Measurements from ENCODE around the gene SCAMP2. TPM values are rescaled to one million over a fixed set of nuclear protein-coding genes. Genes with fewer than 3 reads are reported as not detected.

The SCAMP2 gene
- total RNA-seq, 2 experiments from 2014 or later = 56.1 to 56.9 TPM

DNA sequence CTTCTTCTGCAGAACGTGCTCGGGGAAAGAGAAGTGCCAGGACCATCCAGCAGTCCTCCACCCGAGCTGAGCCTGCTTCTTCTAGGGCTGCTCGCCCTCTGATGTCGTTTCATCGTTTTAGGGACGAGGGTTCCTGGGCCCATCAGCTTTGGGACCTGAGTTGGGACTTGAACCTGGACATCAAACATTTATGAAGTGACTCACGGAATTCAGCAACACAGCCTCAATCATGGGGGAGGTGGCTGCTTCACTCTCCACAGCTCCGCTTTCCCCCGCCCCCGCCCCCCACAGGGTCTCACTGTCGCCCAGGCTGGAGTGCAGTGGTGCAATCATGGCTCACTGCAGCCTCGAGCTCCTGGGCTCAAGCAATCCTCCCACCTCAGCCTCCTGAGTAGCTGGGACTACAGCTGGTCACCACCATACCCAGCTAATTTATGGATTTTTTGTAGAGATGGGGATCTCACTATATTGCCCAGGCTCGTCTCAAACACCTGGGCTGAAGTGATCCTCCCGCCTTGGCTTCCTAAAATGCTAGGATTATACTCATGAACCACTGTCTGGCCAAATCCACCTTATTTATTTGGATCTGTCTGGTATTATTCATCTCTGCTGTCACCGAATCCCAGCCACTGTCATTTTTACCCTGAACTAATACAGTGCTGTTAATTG, 725 bp upstream of the SCAMP2 start:
- peaks cover 44% of the 10 kb centered on the region for H3K4me1 ChIP-seq (ENCODE audit: insufficient read depth, low read length)
- Mint-ChIP-seq H3K27ac (peak overlapping the region; percentile 90), H3K36me3 (ENCODE audit: low read depth) (peaks cover 18% of the 10 kb centered on the region), H3K27me3 (no peaks in the 10 kb centered on the region), H3K9me3 (no peaks in the 10 kb centered on the region), H3K4me1 (ENCODE audit: low read depth) (peaks cover 39% of the 10 kb centered on the region), H3K4me3 (peak overlapping the region; percentile 94)
- intact Hi-C loops (cut with DNase I, micrococcal nuclease) = loop anchor here (1.0 to 2.0 kb wide), 6 partner anchors 15 to 63 kb away; partner anchors contain the start of genes ULK3 (in 2 of the 2), FAM219B (in 1 of the 2) and MPI (in 1 of the 2)
- TF ChIP-seq CTCF (IDR thresholded peaks at IDR 0.05) = no peak
- peak in 3 of 14 experiments; percentile 36 to 54 (median 52) for DNase-seq
- H3K36me3 ChIP-seq (ENCODE audit: insufficient read depth, low read length) = peaks cover under 1% of the 10 kb centered on the region
- H3K27ac ChIP-seq (ENCODE audit: low read depth in 1 of 2, low read length in 2 of 2) = peak overlapping the region; percentile 65 to 69
- no peaks in the 10 kb centered on the region for H3K27me3 ChIP-seq (ENCODE audit: control insufficient read depth in 1 of 2, insufficient read depth in 2 of 2, low read length in 2 of 2)
- peak overlapping the region; percentile 65 for H3K4me3 ChIP-seq (ENCODE audit: low read length)
- ATAC-seq (ENCODE audit: poor library complexity) = peak; percentile 8
- H3K9me3 ChIP-seq (ENCODE audit: control insufficient read depth in 1 of 2, insufficient read depth in 1 of 2, low read length in 2 of 2) = no peaks in the 10 kb centered on the region
- ChIA-PET CTCF (interaction anchor here (1.1 to 1.7 kb wide), 4 partner anchors 16 to 80 kb away, joined by 3 to 7 read pairs (median 5); partner anchors contain the start of gene MPI), POLR2A (interaction anchor here (0.7 to 1.8 kb wide), 10 partner anchors 10 to 95 kb away, joined by 3 to 9 read pairs (median 4); partner anchors contain the start of genes CSK, FAM219B, MPI and ULK3)

DNA sequence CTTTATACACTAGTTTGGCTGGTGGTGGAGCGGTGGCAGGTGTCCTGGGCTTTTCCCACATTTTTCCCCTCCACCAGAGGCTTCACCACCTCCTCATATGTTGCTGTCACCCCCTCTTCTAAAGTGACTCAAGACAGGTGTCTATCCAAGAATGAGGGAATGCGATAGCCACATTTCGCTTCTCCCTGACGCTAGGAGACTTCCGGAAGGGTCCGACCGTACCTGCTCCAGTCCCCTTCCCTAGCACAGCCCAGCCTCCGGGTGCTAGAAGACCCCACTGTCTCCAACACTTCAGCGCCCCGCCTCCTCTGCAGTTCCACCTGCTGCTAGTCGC, 496 bp downstream of the SCAMP2 start:
- peaks cover 6% of the 10 kb centered on the region for H3K36me3 ChIP-seq (ENCODE audit: insufficient read depth, low read length)
- H3K4me1 ChIP-seq (ENCODE audit: insufficient read depth, low read length) = peaks cover 56% of the 10 kb centered on the region
- TF ChIP-seq CTCF (IDR thresholded peaks at IDR 0.05) = no peak
- Mint-ChIP-seq H3K36me3 (ENCODE audit: low read depth) (peaks cover 26% of the 10 kb centered on the region), H3K4me3 (peak overlapping the region; percentile 94), H3K27ac (peak overlapping the region; percentile 90), H3K27me3 (no peaks in the 10 kb centered on the region), H3K9me3 (no peaks in the 10 kb centered on the region), H3K4me1 (ENCODE audit: low read depth) (peaks cover 50% of the 10 kb centered on the region)
- no peaks in the 10 kb centered on the region for H3K27me3 ChIP-seq (ENCODE audit: control insufficient read depth in 1 of 2, insufficient read depth in 2 of 2, low read length in 2 of 2)
- POLR2A ChIA-PET = interaction anchor here (1.0 to 1.8 kb wide), 4 partner anchors 17 to 34 kb away, joined by 3 to 8 read pairs (median 6); partner anchors contain the start of genes FAM219B, MPI and ULK3
- H3K4me3 ChIP-seq (ENCODE audit: low read length) = peak overlapping the region; percentile 65
- CTCF ChIA-PET = interaction anchor here (1.1 to 1.5 kb wide), 2 partner anchors 29 to 79 kb away, joined by 3 to 4 read pairs; partner anchors contain the start of gene ULK3
- intact Hi-C loops (cut with DNase I, micrococcal nuclease) = loop anchor here (1.0 to 2.0 kb wide), 6 partner anchors 17 to 64 kb away; partner anchors contain the start of genes ULK3 (in 2 of the 2), FAM219B (in 1 of the 2) and MPI (in 1 of the 2)
- H3K27ac ChIP-seq (ENCODE audit: low read depth in 1 of 2, low read length in 2 of 2) = peak overlapping the region; percentile 93 to 94
- H3K9me3 ChIP-seq (ENCODE audit: control insufficient read depth in 1 of 2, insufficient read depth in 1 of 2, low read length in 2 of 2) = no peaks in the 10 kb centered on the region
- DNase-seq (no peak), ATAC-seq (ENCODE audit: poor library complexity) (no peak)

DNA sequence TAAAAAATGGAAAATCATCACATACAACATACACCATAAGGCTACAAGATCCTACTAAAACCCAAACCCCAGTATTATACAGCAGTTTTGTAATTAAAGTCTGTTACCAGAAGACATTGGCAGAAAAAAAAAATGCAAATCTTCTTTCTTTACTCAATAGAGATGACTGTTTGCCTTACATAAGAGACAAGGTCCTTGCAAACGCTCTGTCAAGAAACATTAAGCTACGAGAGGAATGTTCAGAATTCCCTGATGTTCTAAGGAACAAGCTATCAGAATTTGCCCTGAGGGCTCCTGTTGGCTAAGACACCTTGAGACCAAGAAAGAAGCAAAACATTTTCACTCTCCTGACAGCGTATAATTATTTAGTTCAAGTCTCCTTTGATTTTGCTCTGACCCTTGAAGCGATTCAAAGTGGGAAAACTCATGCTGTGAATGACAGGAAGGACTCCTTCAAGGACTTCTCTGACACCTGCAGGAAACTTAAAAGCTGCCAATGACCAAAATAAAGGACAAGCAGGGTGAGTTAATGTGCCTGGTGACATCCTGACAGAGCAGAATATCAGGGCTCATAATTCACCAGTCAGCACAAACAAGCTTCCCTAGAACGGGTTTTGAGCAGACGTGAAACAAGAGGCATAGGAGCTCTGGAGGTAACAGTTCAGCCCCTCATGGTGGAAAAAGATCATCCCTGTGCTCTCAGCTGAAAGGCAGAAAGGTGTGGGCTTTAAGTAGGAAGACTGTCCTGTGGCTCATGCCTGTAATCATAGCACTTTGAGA, 2.5 kb downstream of the SCAMP2 start:
- no peak for ATAC-seq (ENCODE audit: poor library complexity)
- Mint-ChIP-seq H3K4me1 (ENCODE audit: low read depth) (peaks cover 69% of the 10 kb centered on the region), H3K9me3 (no peaks in the 10 kb centered on the region), H3K27me3 (no peaks in the 10 kb centered on the region), H3K4me3 (peak overlapping the region; percentile 86), H3K36me3 (ENCODE audit: low read depth) (peaks cover 41% of the 10 kb centered on the region), H3K27ac (peak overlapping the region; percentile 72)
- Histone ChIP-seq H3K9me3 (ENCODE audit: control insufficient read depth in 1 of 2, insufficient read depth in 1 of 2, low read length in 2 of 2) (no peaks in the 10 kb centered on the region), H3K27ac (ENCODE audit: low read depth in 1 of 2, low read length in 2 of 2) (peak overlapping the region; percentile 21 to 66), H3K4me1 (ENCODE audit: insufficient read depth, low read length) (peaks cover 76% of the 10 kb centered on the region), H3K36me3 (ENCODE audit: insufficient read depth, low read length) (peaks cover 13% of the 10 kb centered on the region), H3K27me3 (ENCODE audit: control insufficient read depth in 1 of 2, insufficient read depth in 2 of 2, low read length in 2 of 2) (no peaks in the 10 kb centered on the region), H3K4me3 (ENCODE audit: low read length) (no peak overlapping the region)
- ChIA-PET POLR2A (interaction anchor here (0.7 to 2.2 kb wide), 10 partner anchors 11 to 331 kb away, joined by 3 to 12 read pairs (median 4); partner anchors contain the start of genes C15orf39, CLK3 and ULK3), CTCF (interaction anchor here (0.8 to 2.0 kb wide), 8 partner anchors 13 to 83 kb away, joined by 3 to 8 read pairs (median 4); partner anchors contain the start of genes FAM219B and ULK3)
- TF ChIP-seq CTCF (IDR thresholded peaks at IDR 0.05) = no peak
- peak in 1 of 14 experiments; percentile 2 for DNase-seq
- intact Hi-C loops (cut with DNase I, micrococcal nuclease) = no loop called here
